ENCODE data around the gene MTMR8.

The MTMR8 gene

GRCh38 chrX:64306712-64307111, 88.5 kb downstream of the MTMR8 start:
- DNase-seq (ENCODE audit: low read depth) = no peak

- no peak for DNase-seq (ENCODE audit: low read depth)
These were observed 104.1 kb downstream of the MTMR8 start for GRCh38 chrX:64291123-64291522.

GRCh38 chrX:64265265-64265664, 130.0 kb downstream of the MTMR8 start:
- no peak for DNase-seq (ENCODE audit: low read depth)

- no peak for DNase-seq (ENCODE audit: low read depth)
These were observed 164.9 kb downstream of the MTMR8 start, which contains the start of gene ASB12 for GRCh38 chrX:64230123-64230970. Gene ASB12 (minus strand): TSS chrX:64230607. CDS start chrX:64225650, 4,957 bp downstream.

- no peak for DNase-seq (ENCODE audit: low read depth)
These were observed 166.1 kb downstream of the MTMR8 start for GRCh38 chrX:64229154-64229553.
